Fibroblast of villous mesenchyme (primary cell): ENCODE measurements around the gene FXYD5. TPM values are rescaled to one million over a fixed set of nuclear protein-coding genes. Genes with fewer than 3 reads are reported as not detected.

Experiments
- DNase-seq: peaks from one replicate; pipeline ENCODE4 v3.0.0-alpha.2; 2010; ENCODE audit warnings: low read depth
- H3K4me3 ChIP-seq: 2 replicates; pipeline ENCODE4 v1.5.1; 2011; ENCODE audit warnings: low read depth, mild to moderate bottlenecking, low read length
- CTCF ChIP-seq: IDR thresholded peaks from 2 replicates; pipeline ENCODE4 v1.5.1; 2012; ENCODE audit warnings: low read depth, mild to moderate bottlenecking, low read length; ENCODE audit not compliant: insufficient read depth
- total RNA-seq: library from RNA; depleted of rRNA; stranded (reverse); fragments of >200 nt; gene quantifications from 2 replicates; pipeline ENCODE4 v1.2.3, GENCODE V29; 2012

Gene FXYD5
- 20.3 and 24.5 TPM in 2 replicates for total RNA-seq

- DNase-seq, result peak; percentile 82
- H3K4me3 ChIP-seq, result peak within 1 kb of the TSS; percentile 94
- peak; percentile 18 for TF ChIP-seq CTCF
Measured at GRCh38 chr19:35154525-35155406, at the start of gene FXYD5. Gene FXYD5, plus strand, starts transcription at chr19:35154735. Its CDS starts 816 bp downstream, at chr19:35155551.

GRCh38 chr19:35105047-35105410, 49.5 kb upstream of the FXYD5 start:
- no peak for TF ChIP-seq CTCF
- no peak for DNase-seq
- no peak overlapping the region for H3K4me3 ChIP-seq

GRCh38 chr19:35105411-35106290, 48.9 kb upstream of the FXYD5 start:
- no peak for TF ChIP-seq CTCF
- H3K4me3 ChIP-seq, result no peak overlapping the region
- DNase-seq, result no peak

- no peak overlapping the region for H3K4me3 ChIP-seq
- TF ChIP-seq CTCF, result no peak
- DNase-seq, result no peak
Measured at GRCh38 chr19:35106291-35106583, 48.3 kb upstream of the FXYD5 start.

GRCh38 chr19:35106898-35107541, 47.5 kb upstream of the FXYD5 start:
- no peak for DNase-seq
- H3K4me3 ChIP-seq, result no peak overlapping the region
- no peak for TF ChIP-seq CTCF

- no peak for TF ChIP-seq CTCF
- DNase-seq, result no peak
- no peak overlapping the region for H3K4me3 ChIP-seq
Measured at GRCh38 chr19:35107545-35107944, 47.0 kb upstream of the FXYD5 start.
